Hindlimb muscle (tissue), 1 donor: ENCODE results near the gene PCDHGA3. TPM values are rescaled to one million over a fixed set of nuclear protein-coding genes. Genes with fewer than 3 reads are reported as not detected.
"Not testable (repeated sequence)": the region's sequence is repeated elsewhere in the genome, so short reads cannot be mapped to it uniquely, and the experiment has no call there.

Experiments
- DNase-seq: peaks from one replicate; pipeline ENCODE4 v3.0.0-alpha.2; 2013
- polyA plus RNA-seq: library from polyadenylated mRNA; unstranded; fragments of 120-200 nt; gene quantifications from one replicate; pipeline ENCODE4 v1.2.1, GENCODE V29; 2013; ENCODE audit not compliant: insufficient read length

The PCDHGA3 gene
- 1.0 TPM for polyA plus RNA-seq

DNA sequence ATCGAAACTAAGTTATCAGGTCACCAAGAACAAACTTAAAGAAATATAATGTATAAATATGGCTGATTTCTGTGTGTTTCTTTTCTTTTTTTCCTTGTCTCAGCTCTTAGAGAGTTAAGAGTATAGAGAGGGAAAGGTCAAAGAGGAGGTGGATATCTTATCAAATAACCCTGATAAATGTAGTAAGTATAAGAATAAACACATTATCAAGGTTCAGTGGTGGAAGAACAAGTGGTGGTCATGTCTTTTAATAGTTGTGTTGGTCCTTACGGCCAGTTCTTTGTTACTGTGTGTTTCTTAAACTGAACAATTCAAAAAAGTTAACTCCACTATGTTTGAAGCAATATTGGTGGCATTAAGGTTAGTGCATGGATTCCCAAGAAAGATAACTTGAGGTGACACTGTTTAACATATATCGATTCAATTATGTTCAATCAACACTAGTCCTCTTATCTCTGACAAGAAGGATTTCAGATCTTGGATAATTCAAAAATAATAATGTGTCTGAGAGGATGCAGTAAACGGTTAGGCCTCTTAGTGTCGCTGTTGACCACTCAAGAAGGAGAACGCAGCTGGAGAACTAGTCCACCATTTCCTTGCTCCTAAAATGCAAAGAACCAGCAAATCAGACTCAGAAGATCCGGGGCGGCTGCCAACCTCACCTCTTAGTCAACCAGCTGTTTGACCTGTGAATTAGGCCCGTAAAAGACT lies at the start of gene PCDHGA3:
PCDHGA3 (plus strand) TSS at position 588 of the 711 bp plus-strand sequence. CDS start 205 bp downstream, outside the sequence.
- no peak for DNase-seq

DNA sequence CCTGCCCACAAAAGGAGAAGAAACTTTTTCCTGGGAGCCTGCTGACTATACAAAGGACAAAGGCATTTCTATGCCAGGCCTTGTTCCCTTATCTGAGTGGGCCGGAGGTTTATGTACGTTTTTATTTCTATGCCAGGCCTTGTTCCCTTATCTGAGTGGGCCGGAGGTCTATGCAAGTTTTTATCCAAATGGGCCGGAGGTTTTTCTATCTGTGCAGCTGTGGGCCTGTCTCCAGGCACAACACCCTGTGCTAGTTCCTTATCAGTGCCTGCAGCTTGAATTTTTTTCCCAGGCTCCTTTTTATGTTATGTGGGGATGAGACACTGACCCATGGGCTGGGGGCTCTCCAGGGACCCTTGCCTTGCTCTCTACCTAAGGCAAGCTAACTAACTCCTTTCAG lies 45.3 kb upstream of the PCDHGA3 start:
- DNase-seq = no peak

- no peak for DNase-seq
These were observed 39.9 kb upstream of the PCDHGA3 start, which contains the start of gene SLC25A2 for GRCh38 chr5:141303756-141304155. TSS of gene SLC25A2 (minus strand) at chr5:141304049. CDS start at chr5:141303865, 184 bp downstream.

- DNase-seq = no peak
These were observed 37.0 kb upstream of the PCDHGA3 start for GRCh38 chr5:141306630-141307029.

DNA sequence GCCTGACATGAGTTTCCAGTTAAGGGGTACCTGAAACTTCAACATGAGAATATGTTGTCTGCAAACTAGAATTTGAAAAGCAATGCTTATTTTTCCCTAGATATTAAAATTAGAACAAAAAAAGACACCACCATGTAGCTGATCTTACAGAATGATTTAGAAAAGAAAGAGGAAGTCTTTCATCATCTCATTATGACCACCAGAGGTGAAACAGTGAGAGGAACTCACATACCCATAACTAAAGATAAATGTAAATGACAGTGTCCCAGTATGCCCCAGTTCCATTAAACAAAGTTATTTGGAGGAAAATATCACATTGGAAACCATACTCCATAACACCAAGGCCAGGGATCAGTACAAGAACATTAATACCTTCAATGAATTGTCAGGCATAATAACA lies 29.9 kb upstream of the PCDHGA3 start:
- no peak for DNase-seq

DNA sequence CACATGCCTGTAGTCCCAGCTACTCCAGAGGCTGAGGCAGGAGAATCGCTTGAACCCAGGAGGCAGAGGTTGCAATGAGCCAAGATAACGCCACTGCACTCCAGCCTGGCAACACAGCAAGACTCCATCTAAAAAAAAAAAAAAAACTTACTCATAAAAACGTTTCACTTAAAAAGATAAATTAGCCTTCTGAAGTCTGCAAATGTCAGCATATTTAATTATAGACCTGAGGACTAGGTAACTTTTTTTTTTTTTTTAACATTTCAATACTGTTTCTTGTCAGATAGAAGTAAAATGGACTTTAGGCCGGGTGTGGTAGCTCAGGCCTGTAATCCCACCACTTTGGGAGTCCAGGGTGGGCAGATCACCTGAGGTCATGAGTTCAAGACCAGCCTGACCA lies 26.7 kb upstream of the PCDHGA3 start:
- not testable (repeated sequence) for DNase-seq

- no peak for DNase-seq
These were observed 24.4 kb upstream of the PCDHGA3 start for GRCh38 chr5:141319202-141319601.

GRCh38 chr5:141319699-141320098 lies 23.9 kb upstream of the PCDHGA3 start:
- no peak for DNase-seq

DNA sequence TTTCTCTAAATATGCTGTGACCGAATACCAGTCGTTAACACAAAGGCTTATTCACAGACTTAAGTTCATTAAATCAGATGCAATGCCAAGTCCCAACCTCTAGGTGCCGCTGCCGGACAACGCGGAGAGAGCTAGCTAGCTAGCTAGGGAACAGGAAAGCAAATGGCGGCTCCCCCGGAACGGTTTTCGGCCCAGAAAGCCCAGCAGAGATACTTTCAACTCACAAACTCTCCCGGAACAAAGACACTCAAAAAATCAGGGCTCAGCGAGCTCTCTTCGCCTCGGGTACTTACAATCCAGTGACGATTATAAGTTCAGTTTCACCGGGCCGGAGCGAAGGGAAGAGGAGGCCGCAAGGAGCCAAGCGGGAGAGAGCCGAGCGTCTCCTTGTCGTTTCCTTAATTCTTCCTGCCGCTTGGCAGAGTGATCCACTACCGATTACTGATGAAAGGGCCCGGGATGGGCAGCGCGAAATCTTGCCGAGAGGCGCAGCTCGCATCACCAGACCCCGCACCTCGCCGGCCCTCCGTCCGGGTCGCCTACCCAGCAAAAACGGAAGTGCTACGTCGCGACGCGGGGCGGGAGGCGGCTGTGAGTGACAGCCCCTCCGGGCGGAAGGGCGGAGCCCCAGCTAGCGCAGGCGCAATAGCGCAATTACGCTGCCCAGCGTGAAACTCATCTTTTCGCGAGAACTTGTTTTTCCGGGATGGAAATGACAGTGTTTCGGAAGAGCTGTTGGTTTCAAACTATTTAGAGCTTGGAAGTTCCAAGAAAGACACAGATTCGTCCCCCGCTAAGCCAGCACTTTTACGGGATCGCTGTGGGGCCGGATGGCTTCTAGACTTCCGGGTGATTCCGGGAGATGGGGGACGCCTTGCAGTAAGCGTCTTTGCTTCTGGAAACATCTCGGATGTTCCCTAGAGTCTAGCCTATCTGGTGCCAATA lies 23.1 kb upstream of the PCDHGA3 start, which contains the start of gene TAF7:
TAF7 (minus strand) TSS at position 560 of the 945 bp plus-strand sequence. CDS start 740 bp downstream, outside the sequence.
- peak; percentile 95 for DNase-seq

DNA sequence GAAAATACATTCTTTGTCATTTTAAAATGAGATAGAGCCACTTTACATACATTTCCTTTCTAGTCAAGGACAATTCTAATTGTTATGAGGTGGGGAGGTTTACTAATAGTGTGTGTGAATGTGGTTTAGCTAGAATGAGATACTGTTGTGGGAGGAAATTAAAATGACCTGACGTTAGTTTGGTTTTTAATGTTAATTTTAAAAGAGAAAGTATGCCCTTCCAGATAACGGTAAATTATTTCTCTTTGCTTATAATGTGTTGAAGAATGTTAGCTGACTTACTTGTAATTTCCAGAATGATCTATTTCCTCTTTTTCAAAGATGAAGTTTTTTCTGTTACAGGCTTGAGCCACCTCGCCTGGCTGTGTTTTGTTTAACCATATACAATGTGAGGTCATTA lies 21.4 kb upstream of the PCDHGA3 start:
- no peak for DNase-seq

DNA sequence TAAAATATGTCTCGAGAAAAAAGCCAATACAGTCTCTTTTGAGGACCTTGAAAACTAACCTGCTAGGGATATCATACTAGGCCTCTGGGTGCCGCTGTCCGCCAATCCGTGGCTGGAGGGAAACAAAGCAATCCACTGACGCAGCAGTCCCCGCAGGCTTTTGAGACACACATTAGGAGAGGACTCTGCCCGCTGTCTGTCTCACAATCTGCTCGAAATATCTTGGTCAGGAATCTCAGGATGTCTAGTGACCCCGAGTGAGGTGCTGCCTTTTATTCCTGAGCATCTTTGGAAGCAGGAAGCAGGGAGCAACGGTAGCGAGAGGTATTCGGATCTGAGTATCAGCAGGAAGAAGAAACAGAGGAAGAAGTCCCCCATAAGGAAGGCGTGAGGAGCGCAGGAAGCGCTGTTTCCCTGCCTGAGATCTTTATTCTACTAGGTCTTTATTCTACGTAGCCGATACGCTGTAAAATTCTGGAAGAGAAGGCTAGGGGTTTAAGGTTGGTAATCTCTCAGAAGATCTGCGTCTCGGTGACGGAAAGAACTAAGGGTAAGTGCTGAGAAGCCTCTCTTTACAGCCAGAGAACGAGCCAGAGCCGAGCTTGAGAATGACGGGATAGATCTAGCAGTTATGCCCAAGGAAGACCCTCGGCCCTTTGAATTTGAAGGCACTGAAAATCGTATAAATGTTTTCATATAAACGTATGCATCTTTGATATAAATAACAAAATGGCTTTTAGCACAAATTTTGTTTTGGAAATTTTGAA lies 17.4 kb upstream of the PCDHGA3 start:
- DNase-seq = peak; percentile 17

GRCh38 chr5:141328231-141328630 lies 15.4 kb upstream of the PCDHGA3 start:
- DNase-seq = no peak

DNA sequence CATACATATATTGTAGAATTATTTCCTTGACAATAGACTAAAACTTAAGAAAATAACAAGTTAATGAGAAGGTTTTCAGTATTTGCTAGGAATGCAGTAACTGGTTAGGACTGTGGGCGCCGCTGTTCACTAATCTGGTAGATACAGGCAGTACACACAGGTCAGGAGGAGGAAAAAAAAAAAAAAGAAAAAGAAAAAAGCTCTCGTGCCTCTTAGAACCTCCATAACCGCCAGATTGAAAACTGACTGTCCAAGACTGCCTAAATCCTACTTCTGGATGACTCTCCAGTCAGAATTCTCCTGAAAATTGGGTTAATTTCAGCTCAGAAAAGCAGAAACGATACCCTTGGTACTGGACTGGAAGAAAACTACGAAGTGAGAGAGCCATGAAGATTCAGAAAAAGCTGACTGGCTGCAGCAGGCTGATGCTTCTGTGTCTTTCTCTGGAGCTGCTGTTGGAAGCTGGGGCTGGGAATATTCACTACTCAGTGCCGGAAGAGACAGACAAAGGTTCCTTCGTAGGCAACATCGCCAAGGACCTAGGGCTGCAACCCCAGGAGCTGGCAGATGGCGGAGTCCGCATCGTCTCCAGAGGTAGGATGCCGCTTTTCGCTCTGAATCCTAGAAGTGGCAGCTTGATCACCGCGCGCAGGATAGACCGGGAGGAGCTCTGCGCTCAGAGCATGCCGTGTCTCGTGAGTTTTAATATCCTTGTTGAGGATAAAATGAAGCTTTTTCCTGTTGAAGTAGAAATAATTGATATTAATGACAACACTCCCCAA lies 13.1 kb upstream of the PCDHGA3 start, which contains the start of gene PCDHGA1:
PCDHGA1 (plus strand) TSS at position 216 of the 782 bp plus-strand sequence.
- DNase-seq = no peak

GRCh38 chr5:141332571-141332970 lies 11.1 kb upstream of the PCDHGA3 start:
- not testable (repeated sequence) for DNase-seq

DNA sequence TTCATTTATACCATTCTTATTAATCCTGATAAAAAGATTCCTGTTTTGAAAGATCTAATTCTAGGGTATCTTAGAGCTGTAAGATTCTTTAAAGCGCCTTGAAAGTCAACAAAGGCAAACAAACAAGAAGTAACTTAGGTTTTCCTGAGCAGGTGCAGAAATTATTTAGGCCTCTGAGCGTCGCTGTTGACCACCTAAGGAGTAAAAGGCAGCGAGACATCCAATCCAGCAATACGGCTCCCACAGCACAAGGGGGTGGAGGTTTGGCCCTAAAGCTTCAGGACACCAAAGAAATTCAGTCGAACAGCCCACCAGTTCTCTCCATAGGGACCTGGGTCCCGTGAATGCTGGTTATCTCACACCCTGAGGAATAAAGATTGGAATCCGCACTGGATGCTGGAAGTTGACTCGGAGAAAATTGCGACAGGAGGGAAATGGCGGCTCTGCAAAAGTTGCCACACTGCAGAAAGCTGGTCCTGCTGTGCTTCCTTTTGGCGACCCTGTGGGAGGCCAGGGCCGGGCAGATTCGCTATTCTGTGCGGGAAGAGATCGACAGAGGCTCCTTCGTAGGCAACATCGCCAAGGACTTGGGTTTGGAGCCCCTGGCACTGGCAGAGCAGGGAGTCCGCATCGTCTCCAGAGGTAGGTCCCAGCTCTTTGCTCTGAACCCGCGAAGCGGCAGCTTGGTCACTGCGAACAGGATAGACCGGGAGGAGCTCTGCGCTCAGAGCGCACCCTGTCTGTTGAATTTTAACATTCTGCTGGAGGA lies 4.9 kb upstream of the PCDHGA3 start, which contains the start of gene PCDHGA2:
PCDHGA2 (plus strand) TSS at position 223 of the 769 bp plus-strand sequence.
- DNase-seq = peak; percentile 19

- not testable (repeated sequence) for DNase-seq
These were observed 2.8 kb upstream of the PCDHGA3 start for GRCh38 chr5:141340781-141341354.

DNA sequence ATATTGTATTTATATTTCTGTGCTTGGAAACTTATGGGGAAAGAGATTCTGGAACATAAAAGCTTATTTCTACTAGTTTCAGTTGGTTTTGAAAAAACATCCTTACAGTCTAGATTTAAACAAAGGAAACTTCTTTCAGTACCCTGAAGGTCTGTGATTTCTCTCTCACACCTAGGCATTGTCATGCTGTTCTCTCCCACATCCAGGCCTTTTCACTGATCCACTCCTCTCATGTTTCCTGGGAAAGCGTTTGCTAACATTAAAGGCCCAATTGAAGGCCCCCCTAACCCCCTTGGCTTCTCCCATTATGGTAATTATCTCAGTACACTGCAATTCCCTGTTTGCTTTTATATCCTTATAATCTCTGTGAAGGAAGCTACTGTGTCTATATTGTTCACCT lies 856 bp upstream of the PCDHGA3 start:
- DNase-seq = no peak

- no peak for DNase-seq
These were observed 379 bp downstream of the PCDHGA3 start for GRCh38 chr5:141343953-141344463.

DNA sequence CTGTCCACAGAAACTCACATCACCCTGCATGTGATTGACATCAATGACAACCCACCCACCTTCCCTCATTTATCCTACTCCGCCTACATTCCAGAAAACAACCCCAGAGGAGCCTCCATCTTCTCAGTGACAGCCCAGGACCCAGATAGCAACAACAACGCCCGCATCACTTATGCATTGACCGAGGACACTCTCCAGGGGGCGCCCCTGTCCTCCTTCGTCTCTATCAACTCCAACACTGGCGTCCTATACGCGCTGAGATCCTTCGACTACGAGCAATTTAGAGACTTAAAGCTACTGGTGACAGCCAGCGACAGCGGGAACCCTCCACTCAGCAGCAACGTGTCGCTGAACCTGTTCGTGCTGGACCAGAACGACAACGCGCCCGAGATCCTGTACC lies 1.7 kb downstream of the PCDHGA3 start:
- no peak for DNase-seq

DNA sequence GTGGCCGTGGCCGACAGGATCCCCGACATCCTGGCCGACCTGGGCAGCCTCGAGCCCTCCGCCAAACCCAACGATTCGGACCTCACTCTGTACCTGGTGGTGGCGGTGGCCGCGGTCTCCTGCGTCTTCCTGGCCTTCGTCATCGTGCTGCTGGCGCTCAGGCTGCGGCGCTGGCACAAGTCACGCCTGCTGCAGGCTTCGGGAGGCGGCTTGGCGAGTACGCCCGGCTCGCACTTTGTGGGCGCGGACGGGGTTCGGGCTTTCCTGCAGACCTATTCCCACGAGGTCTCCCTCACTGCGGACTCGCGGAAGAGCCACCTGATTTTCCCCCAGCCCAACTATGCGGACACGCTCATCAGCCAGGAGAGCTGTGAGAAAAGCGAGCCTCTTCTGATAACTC lies 2.4 kb downstream of the PCDHGA3 start:
- not testable (repeated sequence) for DNase-seq
